Erythroblast (primary cell): ENCODE results near the gene NKAIN4.
"Not testable (repeated sequence)": the region's sequence is repeated elsewhere in the genome, so short reads cannot be mapped to it uniquely, and the experiment has no call there.

Source experiments
- DNase-seq, 2 experiments: peaks; one replicate each; lab custom pipeline; 2025; lab: John Stamatoyannopoulos, UW
- GATA1 ChIP-seq: IDR thresholded peaks from 2 replicates; pipeline ENCODE4 v1.6.1; 2011; ENCODE audit warnings: low read depth, mild to moderate bottlenecking, control low read depth, low read length, moderate library complexity
- POLR2A ChIP-seq: IDR thresholded peaks from 2 replicates; pipeline ENCODE4 v1.6.1; 2011; ENCODE audit warnings: mild to moderate bottlenecking, low read length

Gene NKAIN4

GRCh38 chr20:63223121-63223825 is 31.0 kb downstream of the NKAIN4 start:
- no peak for TF ChIP-seq GATA1
- no peak for TF ChIP-seq POLR2A
- DNase-seq, result peak; percentile 39 to 61

GRCh38 chr20:63222541-63222940 is 31.7 kb downstream of the NKAIN4 start:
- no peak for TF ChIP-seq GATA1
- no peak for TF ChIP-seq POLR2A
- DNase-seq, result no peak

- DNase-seq, result not testable (repeated sequence)
Observed at GRCh38 chr20:63221400-63222053, 32.7 kb downstream of the NKAIN4 start.

- TF ChIP-seq POLR2A (no peak), GATA1 (no peak)
- no peak for DNase-seq
Observed at GRCh38 chr20:63220696-63221399, 33.4 kb downstream of the NKAIN4 start.

GRCh38 chr20:63219866-63220521 is 34.3 kb downstream of the NKAIN4 start:
- TF ChIP-seq POLR2A (no peak), GATA1 (no peak)

GRCh38 chr20:63219447-63219821 is 34.8 kb downstream of the NKAIN4 start:
- TF ChIP-seq POLR2A (no peak), GATA1 (no peak)
- DNase-seq, result no peak

More at GRCh38 chr20:63219866-63220521, 34.3 kb downstream of the NKAIN4 start:
- DNase-seq, result no peak

GRCh38 chr20:63218701-63219446 is 35.4 kb downstream of the NKAIN4 start:
- no peak for DNase-seq

GRCh38 chr20:63217706-63218105 is 36.6 kb downstream of the NKAIN4 start:
- DNase-seq, result peak in 1 of 2 experiments; percentile 22
- TF ChIP-seq POLR2A (no peak), GATA1 (no peak)

More at GRCh38 chr20:63218701-63219446, 35.4 kb downstream of the NKAIN4 start:
- TF ChIP-seq GATA1 (no peak), POLR2A (no peak)

GRCh38 chr20:63216849-63217471 is 37.3 kb downstream of the NKAIN4 start:
- TF ChIP-seq GATA1 (no peak), POLR2A (no peak)
- DNase-seq, result no peak

GRCh38 chr20:63216041-63216848 is 38.0 kb downstream of the NKAIN4 start, which contains the start of gene YTHDF1:
TSS of gene YTHDF1 (minus strand) at chr20:63216131. CDS start at chr20:63215892, 239 bp downstream.
- DNase-seq, result peak; percentile 97 to 98
- TF ChIP-seq GATA1 (no peak), POLR2A (peak; percentile 70)

GRCh38 chr20:63215101-63216040 is 38.9 kb downstream of the NKAIN4 start:
- peak; percentile 61 to 68 for DNase-seq
- TF ChIP-seq GATA1 (no peak), POLR2A (no peak)
